GM19467 (cell line): ENCODE data around the gene EEFSEC.
"Not testable (repeated sequence)": the region's sequence is repeated elsewhere in the genome, so short reads cannot be mapped to it uniquely, and the experiment has no call there.

ENCODE experiments used
- ATAC-seq: cut with Tn5 transposase; IDR thresholded peaks from one replicate; pipeline ENCODE4 v1.9.1; 2021; ENCODE audit warnings: mild to moderate bottlenecking, moderate library complexity; ENCODE audit not compliant: unreplicated experiment

The EEFSEC gene

DNA sequence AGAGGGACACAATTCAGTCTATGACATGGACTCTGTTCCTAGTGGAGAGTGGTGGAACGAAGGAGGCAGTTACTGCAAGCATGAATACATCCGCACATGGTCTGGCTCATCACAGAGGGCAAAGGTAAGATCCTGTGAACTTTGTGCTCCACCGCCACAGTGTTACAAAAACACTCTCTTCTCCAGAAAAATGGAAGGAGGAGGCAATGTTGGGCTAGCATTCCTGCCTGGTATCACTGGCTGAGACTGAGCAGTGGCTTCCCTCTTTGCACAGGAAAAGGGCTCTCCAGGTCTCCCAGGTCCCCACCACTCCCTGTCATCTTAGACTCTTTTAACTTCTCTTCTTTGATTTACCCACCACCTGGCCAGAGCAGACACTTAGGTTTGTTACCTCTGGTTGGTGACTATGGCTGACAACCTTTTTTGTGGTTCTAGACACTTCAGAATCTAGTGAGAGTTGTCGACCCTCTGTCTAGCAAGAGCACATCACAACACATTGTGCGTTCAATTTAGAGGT is 1.5 kb upstream of the EEFSEC start:
- ATAC-seq, result no peak

DNA sequence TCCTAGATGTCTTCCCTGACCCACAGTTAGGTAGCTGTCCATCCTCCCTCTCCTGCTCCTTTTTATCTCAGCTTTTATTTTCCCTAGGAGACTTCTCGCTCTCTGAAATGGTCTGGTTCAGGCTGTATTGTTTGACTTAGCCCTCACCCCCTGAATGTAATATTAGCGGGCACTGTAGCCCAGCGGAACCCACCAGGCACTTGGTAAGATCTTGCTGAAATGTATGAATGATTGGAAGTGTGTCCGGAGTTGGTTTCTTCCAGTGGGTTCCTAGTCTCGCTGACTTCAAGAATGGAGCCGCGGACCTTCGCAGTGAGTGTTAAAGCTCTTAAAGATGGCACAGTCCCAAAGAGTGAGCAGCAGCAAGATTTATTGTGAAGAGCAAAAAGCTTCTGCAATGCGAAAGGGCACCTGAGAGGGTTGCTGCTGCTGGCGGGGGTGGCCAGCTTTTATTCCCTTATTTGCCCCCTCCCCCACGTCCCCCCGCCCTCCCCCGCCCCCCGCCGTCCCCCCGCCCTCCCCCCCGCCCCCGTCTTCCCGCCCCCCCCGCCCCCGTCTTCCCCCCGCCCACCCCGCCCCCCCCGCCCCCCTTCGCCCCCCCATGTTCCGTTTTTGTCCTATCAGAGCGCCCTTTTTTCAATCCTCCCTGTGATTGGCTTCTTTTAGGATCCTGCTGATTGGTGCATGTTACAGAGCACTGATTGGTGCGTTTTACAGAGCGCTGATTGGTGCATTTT is 694 bp upstream of the EEFSEC start:
- no peak for ATAC-seq

DNA sequence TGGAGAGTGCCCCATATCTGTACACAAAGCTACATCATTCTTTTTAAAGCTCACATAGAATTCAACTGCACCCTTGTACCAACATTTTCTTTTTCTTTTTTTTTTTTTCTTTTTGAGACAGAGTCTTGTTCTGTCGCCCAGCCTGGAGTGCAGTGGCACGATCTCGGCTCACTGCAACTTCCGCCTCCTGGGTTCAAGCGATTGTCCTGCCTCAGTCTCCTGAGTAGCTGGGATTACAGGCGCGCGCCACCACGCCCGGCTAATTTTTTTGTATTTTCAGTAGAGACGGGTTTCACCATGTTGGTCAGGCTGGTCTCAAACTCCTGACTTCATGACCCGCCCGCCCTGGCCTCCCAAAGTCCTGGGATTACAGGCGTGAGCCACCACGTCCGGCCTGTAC is 1.1 kb downstream of the EEFSEC start:
- not testable (repeated sequence) for ATAC-seq

DNA sequence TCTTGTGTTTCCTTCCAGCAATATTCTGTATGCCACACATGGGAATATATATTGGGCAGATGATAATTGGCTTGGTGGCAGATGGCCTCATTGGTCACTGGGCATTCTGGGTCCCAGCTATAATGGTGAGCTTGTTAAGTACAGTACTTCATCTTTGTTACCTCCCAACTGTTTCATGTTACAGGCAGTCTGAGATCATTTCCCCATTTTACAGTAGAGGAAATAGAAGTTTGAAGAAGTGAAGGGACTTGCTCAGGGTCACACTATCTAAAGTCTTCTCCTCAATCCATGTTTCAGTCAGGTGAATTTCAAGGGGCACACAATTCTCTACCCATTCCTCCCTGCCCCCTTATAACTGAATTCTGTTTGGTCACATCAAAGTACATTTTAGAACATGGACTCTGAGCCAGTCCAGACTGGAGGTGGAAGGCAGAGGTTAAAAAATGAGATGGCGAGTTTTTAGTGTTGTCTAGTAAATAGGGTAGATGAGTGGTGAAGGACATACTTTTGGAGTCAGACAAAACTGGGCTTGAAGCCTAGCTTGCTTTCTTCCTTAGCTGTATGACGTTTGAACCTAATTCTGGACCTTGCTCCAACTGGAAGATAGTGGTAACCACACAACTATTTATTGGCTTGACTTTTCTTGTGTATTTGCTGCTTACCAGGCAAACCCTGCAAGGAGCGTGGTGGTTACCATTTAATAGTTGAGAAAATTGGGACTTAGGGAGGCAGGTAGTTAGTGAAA is 2.5 kb downstream of the EEFSEC start:
- ATAC-seq, result no peak

DNA sequence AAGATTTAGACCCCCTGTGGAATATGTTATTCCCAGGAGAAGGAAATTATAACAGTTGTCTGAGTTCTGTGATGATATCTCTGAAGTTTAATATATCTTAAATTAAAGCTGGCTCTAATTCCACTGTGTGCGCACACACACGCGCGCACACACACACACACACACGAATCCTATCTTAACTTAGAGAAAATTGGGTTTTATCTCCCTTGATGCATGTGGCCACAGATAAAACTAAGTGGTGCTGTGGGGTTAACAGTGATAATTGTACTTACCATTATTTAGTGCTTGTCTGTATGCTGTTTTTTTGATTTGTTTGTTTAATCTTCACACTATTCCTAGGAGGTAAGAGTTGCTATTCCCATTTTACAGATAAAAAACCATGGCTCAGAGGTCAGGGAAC is 7.4 kb downstream of the EEFSEC start:
- ATAC-seq, result no peak

DNA sequence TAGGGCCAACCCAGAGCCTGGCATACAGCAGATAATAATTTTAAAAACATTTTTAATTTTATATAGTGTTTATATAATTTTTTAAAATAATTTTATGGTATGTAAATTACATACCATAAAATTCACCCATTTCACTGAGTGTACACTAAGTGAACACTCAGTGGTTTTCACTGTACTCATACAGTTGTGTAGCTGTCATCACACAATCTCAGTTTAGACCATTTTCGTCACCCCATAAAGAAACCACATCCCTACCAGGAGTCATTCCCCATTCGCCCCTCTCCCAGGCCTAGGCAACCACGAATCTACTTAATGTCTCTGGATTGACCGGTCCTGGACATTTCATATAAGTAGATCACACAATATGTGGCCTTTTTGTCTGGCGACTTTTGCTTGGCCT is 10.2 kb downstream of the EEFSEC start:
- ATAC-seq, result no peak

DNA sequence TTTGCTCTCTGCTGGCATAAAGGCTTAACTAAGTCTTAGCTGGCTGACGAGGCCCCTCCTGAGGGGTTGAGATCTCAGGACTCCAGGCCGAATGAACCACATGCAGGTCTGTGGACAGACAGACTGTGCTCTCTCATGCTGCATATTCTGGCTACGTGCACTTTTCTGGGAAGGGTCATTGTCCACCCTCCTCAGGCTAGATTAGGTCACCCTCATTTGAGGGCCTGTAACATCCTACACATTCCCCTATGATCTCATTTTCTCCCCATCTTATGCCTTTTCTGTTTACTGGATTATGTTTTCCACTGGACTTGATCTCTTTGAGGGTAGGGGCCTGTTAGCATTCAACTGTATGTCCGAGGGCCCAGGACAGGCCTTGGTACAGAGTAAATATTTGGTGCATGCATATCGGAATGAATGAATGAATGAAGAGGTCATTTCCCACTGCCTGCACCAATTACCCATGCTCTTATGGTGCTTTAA is 13.7 kb downstream of the EEFSEC start:
- ATAC-seq, result no peak

DNA sequence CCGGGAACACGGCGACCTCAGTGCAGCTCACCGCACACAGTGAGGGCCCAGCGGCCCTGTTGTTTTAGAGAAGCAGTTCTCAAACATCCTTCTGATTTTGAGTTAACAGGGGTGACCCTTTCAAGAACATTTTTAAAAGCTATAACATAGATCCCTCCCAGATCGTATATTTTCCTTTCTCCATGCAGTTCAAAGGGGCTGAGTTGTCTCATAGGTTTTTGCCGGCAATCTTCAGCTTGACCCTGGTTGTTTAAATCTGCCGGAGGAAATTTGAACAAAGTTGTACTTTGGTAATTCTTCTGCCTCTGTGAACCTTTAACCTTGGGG is 14.3 kb downstream of the EEFSEC start:
- no peak for ATAC-seq

DNA sequence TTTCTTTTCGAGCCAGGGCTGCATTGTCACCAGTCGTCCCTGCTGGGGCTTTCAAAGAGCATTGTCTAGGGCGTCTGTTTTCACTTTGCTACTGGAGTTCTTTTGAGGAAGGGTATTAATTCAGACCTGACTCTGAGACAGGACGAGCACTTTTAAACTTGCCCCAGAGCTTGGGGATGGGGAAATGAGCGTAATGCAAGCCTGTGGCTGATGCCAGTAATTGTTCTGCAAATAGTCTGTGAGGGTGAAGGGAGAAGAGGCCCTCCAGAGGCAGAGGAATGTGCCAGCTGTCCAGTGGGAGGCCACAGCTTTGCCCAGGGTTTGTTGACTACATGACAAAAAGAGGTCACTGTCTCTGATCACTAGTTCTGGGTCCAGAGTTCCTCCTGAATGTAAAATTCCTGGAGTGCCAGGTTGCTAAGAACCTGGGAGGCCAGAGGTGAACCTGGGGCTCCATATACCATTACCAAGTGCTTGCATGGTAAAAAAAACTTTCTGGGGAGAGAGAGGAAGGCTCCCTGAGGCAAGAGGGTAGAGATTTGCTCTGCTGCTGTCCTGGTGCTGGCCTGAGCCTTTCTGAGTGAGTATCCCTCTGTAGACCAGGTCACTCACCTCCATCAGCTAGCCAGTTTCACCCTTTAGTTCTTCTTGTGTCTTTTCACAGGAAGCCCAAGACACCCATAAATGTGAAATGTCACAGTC is 14.8 kb downstream of the EEFSEC start:
- ATAC-seq, result no peak

DNA sequence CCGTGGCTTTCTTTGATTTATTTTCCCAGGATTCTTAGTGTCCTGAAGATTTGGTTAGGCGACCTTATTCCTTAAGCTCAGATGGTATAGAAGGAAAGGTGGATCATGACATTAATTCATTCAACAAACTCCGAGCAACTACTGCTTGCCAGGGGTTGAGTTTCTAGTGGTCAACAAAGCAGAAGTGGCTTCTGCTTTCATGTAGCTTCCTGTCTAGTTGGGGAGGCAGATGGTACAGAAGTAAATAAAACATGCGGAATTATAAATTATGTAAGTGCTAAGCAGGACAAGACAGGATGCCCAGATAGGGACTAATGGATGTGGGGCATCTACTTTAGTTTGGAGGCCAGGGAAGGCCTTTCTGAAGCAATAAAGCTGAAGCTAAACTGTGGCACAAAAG is 15.6 kb downstream of the EEFSEC start:
- no peak for ATAC-seq

DNA sequence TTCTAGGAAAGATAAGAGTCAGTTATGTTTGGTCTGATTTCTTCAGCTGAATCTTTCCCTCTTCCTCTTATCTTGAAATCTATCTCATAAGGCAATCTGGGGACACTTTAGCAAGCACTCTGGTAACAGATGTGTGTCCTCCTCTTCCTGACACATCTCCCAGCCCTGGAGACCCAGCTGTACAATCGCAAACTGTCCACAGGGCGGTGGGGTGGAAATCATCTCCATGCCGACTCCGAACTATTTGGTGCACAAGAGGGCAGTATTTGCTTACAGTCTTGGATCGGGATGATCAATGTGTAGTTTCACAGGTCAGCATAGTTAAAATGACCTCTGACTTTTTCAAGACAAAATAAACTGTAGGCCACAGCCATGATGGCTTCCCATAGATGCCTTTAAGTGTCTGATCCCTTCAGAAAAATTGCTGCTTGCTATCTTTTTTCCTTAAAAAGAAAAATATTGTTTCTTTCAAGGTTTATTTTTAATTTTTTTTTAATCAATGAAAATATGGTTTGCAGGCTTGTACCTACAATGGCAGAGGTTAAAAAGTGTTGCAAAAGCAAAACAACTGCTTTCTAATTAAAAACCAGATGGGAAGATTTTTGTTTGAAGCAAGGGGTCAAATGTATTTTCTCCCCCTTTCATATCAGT is 17.7 kb downstream of the EEFSEC start:
- no peak for ATAC-seq

DNA sequence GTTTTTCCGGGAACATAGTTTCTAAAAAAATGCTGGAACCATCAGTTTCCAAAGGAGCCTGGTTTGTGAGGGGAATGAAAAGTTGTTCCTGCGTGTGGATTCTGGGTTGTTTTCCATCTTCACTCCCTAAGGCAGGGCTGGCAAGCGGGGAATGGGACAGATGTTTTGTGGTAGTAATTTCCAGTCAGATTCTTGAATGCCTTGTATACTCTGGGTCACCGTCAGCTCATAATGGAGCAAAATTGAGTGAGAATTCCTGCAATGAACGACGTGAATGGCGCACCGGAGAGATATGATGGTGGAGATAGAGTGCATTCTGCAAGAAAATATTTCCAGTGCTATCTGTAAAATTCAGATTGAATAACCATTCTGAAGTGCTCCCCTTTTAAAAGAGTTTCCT is 19.9 kb downstream of the EEFSEC start:
- ATAC-seq, result no peak

DNA sequence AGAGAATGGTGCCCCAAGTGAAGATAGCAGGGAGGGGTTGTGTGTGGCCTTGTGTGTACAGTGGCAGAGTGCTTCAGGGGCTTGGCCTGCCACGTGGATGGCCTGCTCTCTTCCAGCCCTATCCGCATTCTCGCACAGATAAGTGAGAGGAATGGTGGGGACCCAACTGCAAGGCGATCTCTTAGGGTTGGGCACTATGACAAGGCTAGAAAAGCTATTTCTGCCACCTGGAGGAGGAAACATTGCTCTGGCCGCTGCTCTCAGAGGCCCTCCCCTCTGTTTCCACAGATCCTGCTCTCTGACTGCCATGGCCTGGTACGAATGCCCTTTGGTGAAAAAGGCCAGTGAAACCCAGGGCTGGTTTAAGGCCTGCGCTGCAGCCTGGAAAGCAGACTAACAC is 20.6 kb downstream of the EEFSEC start:
- no peak for ATAC-seq

DNA sequence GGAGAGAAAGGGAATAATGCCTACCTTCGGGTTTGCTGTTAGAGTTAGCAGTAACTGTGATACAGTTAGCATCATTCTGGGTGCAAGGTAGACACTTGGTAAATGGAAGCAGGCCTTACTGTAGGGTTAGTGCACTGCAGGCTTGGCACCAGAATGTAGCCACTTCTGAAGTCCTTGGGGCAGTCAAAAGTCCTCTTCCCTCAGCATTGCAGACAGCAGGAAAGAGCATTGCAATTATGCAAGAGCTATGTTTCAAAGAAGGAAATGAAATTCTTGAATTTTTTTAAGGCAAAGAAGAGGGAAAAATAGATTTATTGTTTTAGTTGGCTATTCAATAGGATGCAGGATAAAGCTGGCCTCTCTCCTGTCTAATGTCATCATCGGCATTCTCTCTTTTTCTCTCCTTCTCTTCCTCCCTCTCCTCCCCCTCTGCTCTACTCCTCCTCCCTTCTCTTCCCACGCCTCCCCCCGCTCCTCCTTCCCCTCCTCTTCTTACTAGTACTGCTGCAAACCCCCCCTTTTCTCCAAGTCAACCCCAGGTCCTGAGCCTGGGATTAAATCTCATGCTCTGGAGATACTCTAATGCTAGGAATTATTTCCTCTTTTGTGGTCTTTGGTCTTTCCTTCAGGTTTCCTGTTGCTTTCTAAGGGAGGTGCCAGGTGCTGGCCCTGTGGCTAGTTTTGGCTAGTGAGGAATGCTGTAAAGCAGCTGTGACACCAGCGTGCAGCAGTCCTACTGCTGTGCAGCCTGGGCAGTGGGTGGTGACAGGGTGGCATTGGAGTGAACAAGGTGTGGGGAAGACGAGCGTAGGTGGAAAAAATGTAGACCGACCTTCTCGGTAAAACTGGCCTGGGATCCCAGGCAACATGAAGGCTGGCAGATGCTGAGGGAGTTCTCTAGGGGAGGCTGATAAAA is 21.7 kb downstream of the EEFSEC start:
- no peak for ATAC-seq

DNA sequence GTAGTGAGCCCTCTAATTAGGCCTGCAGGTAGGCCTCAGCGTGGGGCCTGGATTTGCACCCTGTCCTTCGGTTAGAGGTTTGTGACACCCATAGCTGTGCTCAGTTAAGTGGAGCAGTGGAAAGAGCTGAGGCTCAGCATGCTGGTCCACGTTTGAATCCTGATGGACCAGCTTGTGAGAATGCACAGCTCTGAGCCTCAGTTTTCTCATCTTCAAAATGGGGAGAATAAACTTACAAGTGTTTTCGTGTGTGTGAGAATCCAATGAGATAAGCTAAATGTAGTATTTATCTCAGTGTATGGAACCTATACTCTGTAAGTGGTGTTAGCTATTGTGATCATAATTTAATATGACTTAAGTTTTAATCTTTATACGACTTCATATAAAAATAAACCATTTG is 22.5 kb downstream of the EEFSEC start:
- no peak for ATAC-seq

DNA sequence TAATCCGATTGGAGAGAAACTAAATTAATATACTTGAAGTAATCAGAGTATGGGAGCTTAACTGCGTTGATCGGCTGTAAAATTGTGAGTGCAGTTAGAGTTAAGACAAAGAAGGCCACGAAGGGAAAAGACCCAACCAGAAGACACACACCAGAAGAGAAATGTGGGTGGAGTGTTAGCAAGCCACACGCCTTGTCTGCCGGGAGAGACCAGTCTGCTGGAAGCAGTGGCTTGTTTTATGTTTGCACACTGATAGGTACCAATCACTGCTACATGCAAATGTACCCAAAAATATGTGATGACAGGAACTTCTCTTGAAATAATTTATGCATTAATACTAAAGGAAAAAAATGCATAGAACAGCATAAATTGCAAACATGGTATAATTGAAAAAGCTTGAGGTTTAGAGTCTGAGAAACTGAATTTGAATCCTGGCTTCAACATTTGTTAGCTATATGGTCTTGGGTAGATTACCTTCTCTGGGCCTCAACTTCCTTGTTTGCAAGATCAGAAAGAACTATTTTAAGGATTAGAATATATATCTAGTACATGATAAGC is 23.1 kb downstream of the EEFSEC start:
- no peak for ATAC-seq

DNA sequence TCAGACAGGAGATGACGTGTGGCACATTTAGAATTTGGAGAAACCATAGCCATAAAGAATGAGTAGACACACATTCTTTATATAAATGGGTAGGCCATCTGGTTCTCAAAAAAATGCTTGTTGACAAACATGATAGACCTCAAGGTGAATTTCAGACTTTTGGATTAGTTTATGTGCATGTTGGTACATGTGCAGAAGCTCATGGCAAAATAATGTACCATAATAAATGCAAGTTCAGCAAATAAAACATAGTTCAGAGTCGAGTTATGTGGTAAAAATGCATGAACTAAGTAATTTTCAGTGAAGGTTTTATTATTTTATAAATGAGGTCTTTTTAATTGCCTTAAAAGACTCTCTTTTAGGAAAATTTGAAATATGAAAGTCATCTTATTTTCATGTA is 24.6 kb downstream of the EEFSEC start:
- ATAC-seq, result no peak

DNA sequence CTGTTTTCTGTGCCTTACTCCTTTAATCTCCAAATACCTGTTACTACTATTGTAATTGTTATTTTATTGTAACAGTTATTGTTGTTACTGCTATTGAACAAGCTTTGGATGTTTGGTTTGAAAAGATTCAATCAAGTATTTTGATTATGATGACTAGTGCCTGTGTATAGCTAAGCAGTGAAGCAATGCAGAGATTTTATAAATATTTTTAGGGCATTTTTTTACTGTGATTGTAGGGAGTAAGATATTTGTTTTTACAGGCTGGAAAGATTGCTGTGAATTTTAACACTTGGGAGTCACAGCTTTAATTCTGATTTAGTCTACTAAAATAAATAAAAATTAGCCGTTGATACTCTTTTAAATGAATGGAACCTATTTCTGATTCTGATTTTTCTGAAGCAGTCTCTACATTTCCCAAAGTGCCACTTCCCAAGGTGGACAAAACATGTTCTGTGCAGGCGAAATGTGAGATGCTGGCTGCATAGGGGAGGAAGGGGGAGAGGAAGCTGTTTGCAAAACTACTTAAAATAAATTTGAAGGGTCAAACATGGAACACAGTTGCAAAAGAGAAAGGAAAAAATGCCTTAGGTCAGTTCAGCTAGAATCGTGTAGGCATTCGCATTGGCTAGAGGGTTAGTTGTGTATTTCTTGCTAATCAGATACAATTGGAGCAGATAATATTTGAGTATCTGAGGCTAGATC is 25.7 kb downstream of the EEFSEC start:
- ATAC-seq, result no peak

DNA sequence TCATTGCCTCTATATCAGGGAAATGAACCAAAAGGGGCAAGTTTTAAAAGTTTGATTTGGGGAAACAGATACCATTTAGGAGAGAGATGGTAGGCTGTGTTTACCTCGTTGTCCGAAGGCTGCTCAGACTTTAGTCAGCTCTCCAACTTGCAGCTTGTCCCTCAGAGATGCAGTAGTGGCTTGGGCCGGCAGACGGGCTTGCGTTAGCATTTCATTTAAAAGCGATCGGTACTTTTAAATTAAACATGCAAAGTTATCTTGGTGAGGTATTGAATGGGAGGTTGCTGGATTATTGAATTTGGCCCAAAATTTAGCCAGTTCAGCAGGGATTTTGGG is 26.2 kb downstream of the EEFSEC start:
- no peak for ATAC-seq
